ENCODE measurements around the gene COX6A2.
"Not testable (repeated sequence)": the region's sequence is repeated elsewhere in the genome, so short reads cannot be mapped to it uniquely, and the experiment has no call there.

COX6A2 gene

GRCh38 chr16:31461921-31462804 lies 34.0 kb upstream of the COX6A2 start:
- DNase-seq: no peak

- no peak for DNase-seq
These were observed 33.2 kb upstream of the COX6A2 start for GRCh38 chr16:31461201-31461920.

GRCh38 chr16:31460582-31461002 lies 32.4 kb upstream of the COX6A2 start:
- DNase-seq: no peak

GRCh38 chr16:31459687-31460581 lies 31.8 kb upstream of the COX6A2 start:
- DNase-seq: peak; percentile 100

- peak; percentile 97 for DNase-seq
These were observed 30.9 kb upstream of the COX6A2 start, which contains the start of gene ARMC5 for GRCh38 chr16:31458844-31459686. Gene ARMC5, plus strand, starts transcription at chr16:31459501. Its CDS starts 24 bp downstream, at chr16:31459525.

GRCh38 chr16:31458073-31458843 lies 30.1 kb upstream of the COX6A2 start:
- peak; percentile 61 for DNase-seq

GRCh38 chr16:31456988-31457360 lies 28.8 kb upstream of the COX6A2 start:
- DNase-seq: no peak

GRCh38 chr16:31455601-31456314 lies 27.6 kb upstream of the COX6A2 start:
- DNase-seq: peak; percentile 33

GRCh38 chr16:31453255-31454204 lies 25.4 kb upstream of the COX6A2 start:
- DNase-seq: no peak

- no peak for DNase-seq
These were observed 24.5 kb upstream of the COX6A2 start for GRCh38 chr16:31452631-31453106.

- DNase-seq: no peak
These were observed 23.7 kb upstream of the COX6A2 start for GRCh38 chr16:31451681-31452351.

GRCh38 chr16:31451201-31451600 lies 23.0 kb upstream of the COX6A2 start:
- DNase-seq: no peak

- not testable (repeated sequence) for DNase-seq
These were observed 17.8 kb upstream of the COX6A2 start for GRCh38 chr16:31445931-31446330.

- DNase-seq: no peak
These were observed 13.8 kb upstream of the COX6A2 start for GRCh38 chr16:31441956-31442355.

- no peak for DNase-seq
These were observed 12.5 kb upstream of the COX6A2 start for GRCh38 chr16:31440516-31441184.

- no peak for DNase-seq
These were observed 11.4 kb upstream of the COX6A2 start for GRCh38 chr16:31439519-31439918.

GRCh38 chr16:31439023-31439422 lies 10.9 kb upstream of the COX6A2 start:
- not testable (repeated sequence) for DNase-seq

- DNase-seq: no peak
These were observed 10.3 kb upstream of the COX6A2 start for GRCh38 chr16:31438414-31438813.
